Activated gamma-delta T cell (primary cell): Measurements from ENCODE around the gene BMPR1A.

ENCODE experiments used
- DNase-seq: peaks from one replicate; lab custom pipeline; 2025; lab: John Stamatoyannopoulos, UW

The BMPR1A gene

DNA sequence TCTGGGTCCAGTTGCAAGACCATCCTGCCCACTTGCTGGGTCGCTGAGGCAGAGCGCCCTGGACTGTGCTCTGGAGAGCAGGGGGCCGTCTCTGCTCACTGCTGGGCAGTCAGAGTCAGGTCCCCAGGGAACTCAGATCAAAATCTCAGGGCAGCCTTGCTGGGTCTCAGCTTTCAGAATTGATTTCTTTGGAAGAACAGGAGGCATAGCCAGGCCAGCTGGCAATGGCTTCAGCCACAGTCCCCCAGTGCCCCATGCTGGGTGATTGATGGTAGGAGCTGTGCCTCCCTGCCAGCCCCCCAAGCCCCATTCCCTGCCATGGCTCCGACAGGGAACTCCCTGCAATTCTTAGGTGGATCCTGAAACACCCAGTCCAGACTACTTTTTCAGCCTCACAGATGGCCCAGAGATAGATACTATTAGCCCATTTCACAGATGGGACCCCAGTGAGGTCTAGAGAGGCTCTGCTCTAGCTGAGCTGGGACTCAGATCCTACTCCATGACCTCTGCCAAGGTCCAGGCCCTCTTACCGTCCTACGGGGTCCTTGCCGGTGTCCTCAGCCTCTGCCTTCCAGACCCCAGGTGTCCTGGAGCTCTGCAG is 200.5 kb downstream of the BMPR1A start:
- DNase-seq: no peak

DNA sequence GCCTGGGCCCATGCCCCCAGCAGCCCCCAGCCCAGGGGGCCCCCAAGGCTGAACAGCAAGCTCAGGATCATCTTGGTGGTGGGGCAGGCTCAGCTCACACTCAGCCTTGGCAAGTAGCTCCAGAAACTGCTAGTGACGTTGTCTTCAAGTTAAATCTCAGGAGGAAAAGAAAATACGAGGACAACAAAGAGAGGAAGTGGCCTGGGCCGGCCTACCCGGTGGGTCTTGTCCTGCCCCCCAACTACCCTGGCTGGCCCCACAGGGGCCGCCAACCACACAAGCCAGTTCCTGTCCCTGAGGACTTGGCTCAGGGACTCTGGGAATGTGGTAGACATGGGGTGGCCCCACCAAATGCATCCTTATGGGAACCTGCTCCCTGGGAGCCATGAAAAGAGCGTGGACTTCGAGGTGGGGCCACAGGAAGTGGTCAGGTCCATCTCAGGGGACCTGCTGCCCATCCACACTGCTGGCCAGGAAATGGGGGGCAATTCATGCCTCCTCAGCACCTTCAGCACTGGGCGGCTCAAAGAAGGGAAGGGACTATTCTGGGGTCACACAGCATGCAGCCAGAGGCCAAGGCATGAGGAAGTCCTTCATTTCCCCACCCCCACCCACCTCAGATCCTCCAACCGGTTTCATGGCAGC is 201.2 kb downstream of the BMPR1A start, which contains the start of gene MMRN2:
Gene MMRN2 (minus strand): TSS at position 145 of the 645 bp plus-strand sequence. CDS start 74 bp downstream, at position 71.
- DNase-seq: no peak

GRCh38 chr10:86958116-86958900 is 201.9 kb downstream of the BMPR1A start, which contains the start of gene SNCG:
TSS of gene SNCG (plus strand) at chr10:86958599. CDS start at chr10:86958698, 99 bp downstream.
- DNase-seq: no peak

- no peak for DNase-seq
Observed at GRCh38 chr10:86958901-86959736, 202.7 kb downstream of the BMPR1A start.

DNA sequence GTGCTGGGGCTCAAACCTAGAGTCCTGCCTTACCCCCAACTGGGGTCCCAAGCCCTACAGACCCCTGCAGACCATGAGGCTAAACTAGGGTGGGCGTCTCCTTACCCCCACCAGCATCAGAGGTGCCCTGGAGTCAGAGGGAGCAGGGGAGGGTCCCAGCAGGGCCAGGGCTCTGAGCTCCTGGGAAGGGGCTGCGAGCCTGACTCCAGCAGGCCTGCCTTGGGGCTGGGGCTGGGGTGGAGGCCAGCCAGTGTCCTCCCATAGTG is 203.3 kb downstream of the BMPR1A start:
- DNase-seq: no peak

GRCh38 chr10:86960003-86960862 is 203.8 kb downstream of the BMPR1A start:
- no peak for DNase-seq

DNA sequence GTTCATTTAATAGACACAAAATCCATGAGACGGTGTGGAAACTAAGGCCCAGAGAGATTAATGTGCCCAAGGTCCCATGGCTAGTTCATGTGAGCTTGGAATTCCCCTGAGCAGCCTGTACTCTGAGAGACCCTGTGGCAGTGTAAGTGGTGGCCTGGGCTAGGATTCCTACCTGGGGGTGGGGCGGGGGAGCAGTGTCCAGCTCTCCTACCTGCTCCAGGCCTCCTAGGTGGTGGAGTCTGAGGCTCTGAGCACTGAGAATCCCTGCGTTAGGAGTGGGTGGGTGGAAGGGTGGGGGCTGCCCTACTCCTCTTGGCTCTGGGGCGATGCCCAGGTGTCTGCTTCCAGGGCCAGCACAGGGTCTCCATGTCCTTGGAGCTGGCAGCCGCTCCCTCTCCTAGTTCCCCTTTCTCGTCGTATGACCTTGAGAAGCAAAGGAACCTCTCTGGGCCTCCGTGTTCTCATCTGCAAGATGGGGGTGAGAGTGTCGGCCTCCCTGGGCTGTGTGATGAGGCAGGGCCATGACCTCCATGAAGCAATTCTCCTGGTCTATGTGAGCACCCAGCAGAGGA is 204.5 kb downstream of the BMPR1A start:
- no peak for DNase-seq

- no peak for DNase-seq
Observed at GRCh38 chr10:86961481-86962091, 205.2 kb downstream of the BMPR1A start.

DNA sequence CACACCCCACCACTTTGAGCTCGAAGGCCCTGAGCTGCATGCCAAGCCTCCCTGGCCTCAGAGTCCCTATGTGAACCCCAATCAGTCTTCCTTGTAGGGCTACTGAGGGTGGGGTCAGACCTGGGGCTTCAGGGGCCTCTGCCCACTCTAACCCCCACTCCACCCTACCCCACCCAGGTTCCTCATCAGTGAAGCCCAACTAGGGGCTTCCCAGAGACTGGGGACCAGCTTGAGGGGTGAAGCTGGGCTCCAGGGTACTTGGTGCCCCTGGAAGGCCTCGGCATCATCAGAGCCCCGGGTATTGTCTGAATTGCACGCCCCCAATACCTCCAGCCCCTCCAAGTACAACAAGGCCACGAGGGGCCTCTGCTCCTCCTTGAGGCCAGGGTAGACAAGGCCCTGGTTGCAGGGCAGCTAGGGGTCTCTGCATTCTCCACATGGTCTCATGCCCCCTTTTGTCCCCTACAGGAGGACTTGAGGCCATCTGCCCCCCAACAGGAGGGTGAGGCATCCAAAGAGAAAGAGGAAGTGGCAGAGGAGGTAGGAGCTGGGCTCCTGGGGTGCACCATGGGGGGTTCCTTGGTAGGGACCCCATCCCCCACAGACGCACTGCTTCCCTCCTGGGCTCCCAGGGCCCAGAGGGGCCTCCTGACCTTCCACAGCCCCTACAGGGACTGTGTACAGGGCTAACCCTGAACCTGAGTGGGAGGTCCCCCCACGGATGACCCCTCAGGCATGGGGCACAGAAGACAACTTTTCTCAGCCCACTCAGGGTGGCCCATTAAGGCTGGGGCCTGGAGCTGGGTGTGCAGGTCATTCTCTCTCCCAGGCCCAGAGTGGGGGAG is 205.9 kb downstream of the BMPR1A start:
- DNase-seq: no peak

- DNase-seq: no peak
Observed at GRCh38 chr10:86962981-86963310, 206.5 kb downstream of the BMPR1A start.

DNA sequence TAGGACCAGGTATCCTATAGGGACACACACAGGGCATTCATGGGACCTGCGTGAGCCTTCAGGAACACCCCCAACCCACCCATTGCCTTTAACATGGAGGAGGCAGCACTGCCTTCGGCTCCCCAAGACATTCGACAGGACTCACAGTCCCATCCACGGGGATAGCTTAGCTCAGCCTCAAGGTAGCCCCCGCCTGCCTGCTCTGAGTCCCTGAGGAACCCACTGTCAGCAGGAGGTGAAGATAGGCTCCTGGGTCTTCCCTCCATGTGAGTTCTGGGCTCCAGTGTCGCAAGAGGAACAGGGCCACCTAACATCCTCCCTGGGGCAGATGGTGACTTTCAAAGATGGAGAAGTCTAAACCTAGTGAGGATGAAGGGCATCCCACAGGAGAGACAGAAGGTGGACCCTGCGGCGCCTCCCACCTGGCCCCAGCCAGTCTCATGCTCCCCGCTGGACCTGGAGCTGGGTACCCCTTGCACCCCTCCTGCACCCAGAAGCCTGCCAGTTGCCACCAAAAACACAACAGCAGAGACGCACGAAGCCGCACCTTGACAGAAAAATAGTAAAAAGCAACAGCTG is 207.0 kb downstream of the BMPR1A start:
- DNase-seq: no peak

DNA sequence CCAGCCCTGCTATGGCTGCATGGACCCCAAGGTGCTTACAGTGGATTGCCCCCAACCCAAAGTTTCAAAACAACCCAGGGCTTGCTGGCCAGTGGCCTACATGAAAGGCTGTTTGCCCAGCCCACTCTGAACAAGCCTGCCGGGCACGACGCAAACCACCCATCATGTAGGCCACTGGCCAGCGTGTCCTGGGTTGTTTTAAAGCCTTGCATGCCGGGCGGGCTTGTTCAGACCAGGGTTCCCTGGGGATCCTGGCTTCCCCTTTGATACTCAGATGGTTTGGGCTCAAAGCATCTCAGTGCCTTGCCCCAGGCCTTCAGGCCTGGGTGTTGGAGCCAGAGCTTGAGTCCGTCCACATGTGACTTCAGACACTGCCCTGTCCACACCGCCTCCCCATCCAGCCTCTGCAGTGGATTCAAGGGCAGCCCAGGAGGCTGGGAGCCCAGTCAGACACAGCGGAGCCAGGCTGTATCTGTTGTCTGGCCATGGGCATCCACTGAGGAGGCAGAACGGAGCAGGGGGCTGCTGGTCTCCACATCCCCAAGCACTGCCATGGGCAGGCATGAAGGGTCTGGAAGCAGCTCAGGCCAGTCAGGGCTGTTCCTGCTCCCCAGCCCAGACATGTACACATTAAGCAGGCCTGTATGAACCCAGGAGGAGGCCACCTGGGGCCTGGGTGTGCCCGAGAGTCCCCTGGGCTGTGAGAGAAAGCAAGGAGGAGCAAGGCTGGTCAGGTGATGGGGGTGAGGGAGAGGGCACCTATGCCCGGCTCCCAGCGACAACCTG is 207.8 kb downstream of the BMPR1A start:
- no peak for DNase-seq

DNA sequence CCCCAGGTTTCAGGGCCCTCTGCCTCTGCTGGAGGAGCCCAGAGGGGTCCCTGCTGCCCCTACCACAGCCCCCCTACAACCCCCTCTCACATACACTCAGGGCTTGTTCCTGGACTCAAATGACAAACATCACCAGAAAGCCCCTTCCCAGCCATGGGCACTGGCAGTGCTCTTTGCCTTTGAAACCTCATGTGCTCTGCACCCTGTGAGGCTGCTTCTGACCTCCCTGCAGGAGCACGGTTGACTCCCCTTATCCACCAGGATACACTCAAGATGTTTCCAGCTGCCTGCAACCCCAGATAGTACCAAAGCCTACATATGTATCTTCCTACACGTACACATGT is 208.4 kb downstream of the BMPR1A start:
- DNase-seq: no peak

DNA sequence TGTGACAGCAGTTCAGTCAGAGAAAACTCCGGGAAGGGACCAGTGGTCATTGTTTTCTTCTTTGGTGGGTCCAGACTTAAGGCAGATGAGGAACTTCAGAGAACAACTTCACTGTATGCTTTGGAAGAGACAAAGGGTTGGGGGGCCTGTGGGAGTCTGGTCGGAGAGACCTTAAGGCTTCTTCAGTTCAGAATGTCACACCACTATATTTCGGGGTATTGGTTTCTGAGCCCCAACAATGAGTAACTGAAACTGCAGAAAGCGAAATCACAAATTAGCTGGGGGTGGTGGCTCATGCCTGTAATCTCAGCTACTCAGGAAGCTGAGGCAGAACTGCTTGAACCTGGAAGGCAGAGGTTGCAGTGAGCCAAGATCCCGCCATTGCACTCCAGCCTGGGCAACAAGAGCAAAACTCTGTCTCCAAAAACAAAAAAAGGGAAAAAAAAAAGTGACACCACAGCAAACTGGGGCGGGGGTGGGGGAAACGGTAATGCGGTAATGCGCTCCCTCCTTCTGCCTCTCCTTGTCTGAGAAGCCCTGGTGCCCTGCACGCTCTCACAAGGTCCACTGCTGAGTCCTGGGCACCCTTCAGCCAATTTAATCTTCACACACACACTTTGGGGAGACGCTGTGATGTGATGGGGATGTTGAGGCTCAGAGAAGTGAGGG is 209.7 kb downstream of the BMPR1A start:
- DNase-seq: no peak

- DNase-seq: no peak
Observed at GRCh38 chr10:86967481-86967941, 211.1 kb downstream of the BMPR1A start.

GRCh38 chr10:86968271-86968993 is 212.0 kb downstream of the BMPR1A start, which contains the start of gene ADIRF:
TSS of gene ADIRF (plus strand) at chr10:86968482. CDS start at chr10:86968545, 63 bp downstream.
- no peak for DNase-seq

- no peak for DNase-seq
Observed at GRCh38 chr10:86968994-86969355, 212.6 kb downstream of the BMPR1A start.
